ENCODE data around the gene AGAP1. TPM values are rescaled to one million over a fixed set of nuclear protein-coding genes. Genes with fewer than 3 reads are reported as not detected.
A peak's percentile ranks its signal among the peaks of the same experiment; 100 is the strongest.

AGAP1 gene
- polyA plus RNA-seq, 2 of the 4 experiments (the other 2 are of a cell fraction), result 20.2 to 21.9 TPM

DNA sequence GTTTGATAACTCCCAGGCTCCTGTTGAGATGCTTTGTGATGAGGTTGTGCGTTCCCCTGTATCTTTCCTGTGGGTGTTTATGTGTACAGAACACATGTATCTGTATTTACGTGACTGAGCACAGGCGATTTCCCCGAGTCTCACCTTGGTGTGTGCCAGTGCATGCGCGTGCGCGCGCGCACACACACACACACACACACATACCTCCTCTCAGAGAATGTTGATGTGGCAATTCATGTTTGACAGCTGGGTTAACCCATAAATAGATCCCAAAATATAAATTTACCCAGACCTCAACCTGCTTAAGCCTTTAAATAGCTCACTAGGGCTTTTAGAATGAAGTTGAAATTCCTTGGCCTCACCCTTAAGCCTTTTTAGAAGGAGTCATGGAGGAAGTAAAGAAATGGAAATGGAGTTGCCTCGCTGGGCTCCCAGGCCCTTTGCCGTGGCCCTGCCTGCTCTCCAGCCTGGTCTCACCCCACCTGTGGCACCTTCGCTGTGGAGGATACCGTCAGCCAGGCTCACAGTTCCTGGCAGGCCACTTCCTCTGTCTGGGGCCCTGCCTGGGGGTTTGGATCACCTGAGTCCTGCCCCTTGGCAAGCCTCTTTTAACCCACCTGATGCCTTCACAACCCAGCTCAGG lies 20.3 kb downstream of the AGAP1 start:
- H3K4me3 ChIP-seq, result no peak overlapping the region
- CTCF ChIA-PET, result interaction anchor here (0.7 to 2.1 kb wide), 5 partner anchors 12 to 252 kb away, joined by 3 to 8 read pairs (median 3); no protein-coding TSS in a partner anchor
- H3K4me1 ChIP-seq, result peaks cover 43% of the 10 kb centered on the region
- 92% methylated on average over 12 of the region's 14 CpGs for WGBS (ENCODE audit: missing lambda C conversion rate)
- TF ChIP-seq FOXS1 (CRISPR knock-in tag; IDR thresholded peaks at IDR 0.05) (no peak), MAFK (IDR thresholded peaks at IDR 0.05; ENCODE audit: partially characterized antibody) (no peak), CBX2 (IDR thresholded peaks at IDR 0.05; ENCODE audit: borderline replicate concordance, low read depth) (no peak), NPAS2 (CRISPR knock-in tag; IDR thresholded peaks at IDR 0.05; ENCODE audit: borderline replicate concordance) (no peak), RCOR1 (IDR thresholded peaks at IDR 0.05; ENCODE audit: low read depth, low read length) (no peak), CHD2 (IDR thresholded peaks at IDR 0.05; ENCODE audit: low read length, partially characterized antibody) (no peak), MAZ (IDR thresholded peaks at IDR 0.05; ENCODE audit: borderline replicate concordance, low read depth, low read length) (no peak), ZC3H11A (IDR thresholded peaks at IDR 0.05) (no peak)
- H3K4me2 ChIP-seq, result no peak overlapping the region
- ATAC-seq, result no peak
- POLR2A ChIA-PET, result no interaction called here
- DNase-seq (ENCODE audit: low read depth in 1 of 2, low spot score in 1 of 2), result no peak
- H3K9me3 ChIP-seq, result no peaks in the 10 kb centered on the region
- FAIRE-seq, result no peak
- peak overlapping the region in 1 of 2 experiments; percentile 41; a peak in 1 of 6 replicates for H3K27ac ChIP-seq

DNA sequence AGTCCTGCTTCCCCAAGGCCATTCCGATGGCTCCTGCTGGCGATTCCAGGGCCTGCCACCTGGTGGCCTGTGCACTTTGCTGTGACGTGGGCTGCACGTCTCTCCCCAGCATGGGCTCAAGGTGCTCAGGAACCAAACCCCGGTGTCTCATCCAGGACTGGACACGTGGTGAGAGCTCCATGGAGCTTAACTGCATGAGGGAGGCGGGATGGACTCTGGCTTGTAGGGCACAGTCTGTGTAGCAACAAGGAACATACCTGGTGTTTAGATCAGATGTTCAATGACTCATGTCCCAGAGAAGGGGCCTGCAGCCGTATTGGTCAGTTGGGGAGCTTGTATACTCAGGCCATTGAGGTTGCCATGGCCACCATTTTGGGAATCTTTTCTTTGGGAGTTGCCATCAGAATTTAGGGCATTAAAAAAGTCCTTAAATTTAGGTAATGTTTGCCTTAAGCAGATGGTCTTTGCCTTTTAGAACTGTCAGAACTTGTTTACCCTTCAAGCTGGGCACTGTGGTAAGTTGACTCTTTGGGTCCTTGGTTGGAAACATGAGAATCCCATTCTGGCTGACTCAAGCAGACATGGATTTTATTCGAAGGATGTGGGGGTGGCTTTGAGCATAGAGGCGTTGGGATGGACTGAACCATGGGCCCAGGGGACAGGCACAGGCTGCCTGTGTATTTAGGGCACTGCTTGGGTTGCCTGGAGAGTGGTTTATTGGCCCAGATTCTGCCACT lies 21.0 kb downstream of the AGAP1 start:
- Histone ChIP-seq H3K4me3 (no peak overlapping the region), H3K4me2 (no peak overlapping the region), H3K27ac (peak overlapping the region in 1 of 2 experiments; percentile 41; a peak in 1 of 6 replicates), H3K4me1 (peaks cover 43% of the 10 kb centered on the region), H3K9me3 (no peaks in the 10 kb centered on the region)
- no peak for TF ChIP-seq HOXA7 (CRISPR knock-in tag; IDR thresholded peaks at IDR 0.05)
- TF ChIP-seq RAD21 (conservative IDR thresholded peaks at IDR 0.05 in 1 of 2, IDR thresholded peaks at IDR 0.05 in 1 of 2), result 0 out of 5 replicates have a peak, but pooled peaks of 1 of the 2 experiments have one; percentile 12
- TF ChIP-seq GATA3 (IDR thresholded peaks at IDR 0.05; ENCODE audit: borderline replicate concordance), result no peak
- FAIRE-seq, result no peak
- CTCF ChIA-PET, result interaction anchor here (0.6 to 2.1 kb wide), 4 partner anchors 13 to 100 kb away, joined by 3 to 8 read pairs (median 4); no protein-coding TSS in a partner anchor
- POLR2A ChIA-PET, result no interaction called here
- no peak for DNase-seq (ENCODE audit: low read depth in 1 of 2, low spot score in 1 of 2)
- WGBS (ENCODE audit: missing lambda C conversion rate), result 87% methylated on average over 8 of the region's 10 CpGs
- peak in 1 of 2 experiments; percentile 36; a peak in 3 of 6 replicates for ATAC-seq

DNA sequence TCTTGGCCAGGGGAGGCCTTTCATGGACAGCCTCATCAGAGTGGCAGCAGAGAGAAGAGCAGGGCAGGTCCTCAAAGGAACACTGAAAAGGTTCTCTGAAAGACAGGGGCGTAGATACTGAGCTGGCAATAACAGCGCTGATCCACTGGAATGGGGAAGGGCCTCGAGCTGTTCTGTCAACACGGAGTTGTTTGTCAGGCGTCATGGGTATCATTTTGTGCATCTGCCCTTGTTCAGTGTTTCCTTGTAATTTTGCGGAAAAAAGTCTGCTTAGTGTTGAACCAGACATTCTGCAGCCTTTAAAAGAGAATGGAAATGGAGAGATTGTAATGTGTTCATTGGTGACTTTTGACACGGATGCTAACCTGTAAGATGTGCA lies 21.5 kb downstream of the AGAP1 start:
- CTCF ChIA-PET, result interaction anchor here (1.4 to 2.1 kb wide), 2 partner anchors 13 to 34 kb away, joined by 4 to 8 read pairs; no protein-coding TSS in a partner anchor
- H3K9me3 ChIP-seq, result no peaks in the 10 kb centered on the region

More for the DNA sequence above, 21.5 kb downstream of the AGAP1 start:
- Histone ChIP-seq H3K4me1 (peaks cover 42% of the 10 kb centered on the region), H3K4me2 (no peak overlapping the region), H3K27ac (no peak overlapping the region), H3K4me3 (no peak overlapping the region)
- ATAC-seq (no peak), FAIRE-seq (no peak), DNase-seq (ENCODE audit: low read depth in 1 of 2, low spot score in 1 of 2) (no peak)
- WGBS (ENCODE audit: missing lambda C conversion rate), result 93% methylated on average over 7 of the region's 7 CpGs
- TF ChIP-seq HDAC2 (IDR thresholded peaks at IDR 0.05) (no peak), RNF2 (IDR thresholded peaks at IDR 0.05; ENCODE audit: borderline replicate concordance, low read depth) (no peak), ZFP36 (IDR thresholded peaks at IDR 0.05; ENCODE audit: borderline replicate concordance, partially characterized antibody) (no peak), GATA3 (IDR thresholded peaks at IDR 0.05; ENCODE audit: borderline replicate concordance) (no peak), CHD2 (IDR thresholded peaks at IDR 0.05; ENCODE audit: low read length, partially characterized antibody) (no peak), TFCP2L1 (CRISPR knock-in tag; IDR thresholded peaks at IDR 0.05) (no peak), CBX8 (IDR thresholded peaks at IDR 0.05) (no peak), CEBPB (IDR thresholded peaks at IDR 0.05) (no peak)
- TF ChIP-seq, protein P1, sequence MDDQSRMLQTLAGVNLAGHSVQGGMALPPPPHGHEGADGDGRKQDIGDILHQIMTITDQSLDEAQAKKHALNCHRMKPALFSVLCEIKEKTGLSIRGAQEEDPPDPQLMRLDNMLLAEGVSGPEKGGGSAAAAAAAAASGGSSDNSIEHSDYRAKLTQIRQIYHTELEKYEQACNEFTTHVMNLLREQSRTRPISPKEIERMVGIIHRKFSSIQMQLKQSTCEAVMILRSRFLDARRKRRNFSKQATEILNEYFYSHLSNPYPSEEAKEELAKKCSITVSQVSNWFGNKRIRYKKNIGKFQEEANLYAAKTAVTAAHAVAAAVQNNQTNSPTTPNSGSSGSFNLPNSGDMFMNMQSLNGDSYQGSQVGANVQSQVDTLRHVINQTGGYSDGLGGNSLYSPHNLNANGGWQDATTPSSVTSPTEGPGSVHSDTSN (IDR thresholded peaks at IDR 0.05), result no peak
- TF ChIP-seq, protein P2, sequence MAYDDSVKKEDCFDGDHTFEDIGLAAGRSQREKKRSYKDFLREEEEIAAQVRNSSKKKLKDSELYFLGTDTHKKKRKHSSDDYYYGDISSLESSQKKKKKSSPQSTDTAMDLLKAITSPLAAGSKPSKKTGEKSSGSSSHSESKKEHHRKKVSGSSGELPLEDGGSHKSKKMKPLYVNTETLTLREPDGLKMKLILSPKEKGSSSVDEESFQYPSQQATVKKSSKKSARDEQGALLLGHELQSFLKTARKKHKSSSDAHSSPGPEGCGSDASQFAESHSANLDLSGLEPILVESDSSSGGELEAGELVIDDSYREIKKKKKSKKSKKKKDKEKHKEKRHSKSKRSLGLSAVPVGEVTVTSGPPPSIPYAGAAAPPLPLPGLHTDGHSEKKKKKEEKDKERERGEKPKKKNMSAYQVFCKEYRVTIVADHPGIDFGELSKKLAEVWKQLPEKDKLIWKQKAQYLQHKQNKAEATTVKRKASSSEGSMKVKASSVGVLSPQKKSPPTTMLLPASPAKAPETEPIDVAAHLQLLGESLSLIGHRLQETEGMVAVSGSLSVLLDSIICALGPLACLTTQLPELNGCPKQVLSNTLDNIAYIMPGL (CRISPR knock-in tag; IDR thresholded peaks at IDR 0.05; ENCODE audit: borderline replicate concordance), result no peak
- POLR2A ChIA-PET, result no interaction called here

Data from A549 (cell line).